BJ (cell line): ENCODE measurements around the gene KITLG. TPM values are rescaled to one million over a fixed set of nuclear protein-coding genes. Genes with fewer than 3 reads are reported as not detected.
"Not testable (repeated sequence)": the region's sequence is repeated elsewhere in the genome, so short reads cannot be mapped to it uniquely, and the experiment has no call there.

Experiments used
- CTCF ChIA-PET: fragments of 350-600 bp; formaldehyde crosslinking; extraction: SDS; loops from one replicate; lab custom pipeline; 2021; ENCODE audit warnings: antibody characterized with exemption, inconsistent platforms; lab: Yijun Ruan, JAX
- POLR2A ChIA-PET: fragments of 300-600 bp; sonication (Branson Sonifier 250); formaldehyde crosslinking; extraction: SDS; loops from one replicate; lab custom pipeline; 2021; ENCODE audit warnings: antibody characterized with exemption; lab: Charles Lee
- DNase-seq: peaks from one replicate; pipeline ENCODE4 v3.0.0-alpha.2; 2011; ENCODE audit warnings: low read depth
- H3K27me3 ChIP-seq: 2 replicates; pipeline ENCODE4 v1.6.0; 2011; ENCODE audit warnings: low read length; ENCODE audit not compliant: control insufficient read depth, insufficient read depth
- H3K36me3 ChIP-seq: 2 replicates; pipeline ENCODE4 v1.5.1; 2011; ENCODE audit warnings: low read length; ENCODE audit not compliant: control insufficient read depth, insufficient read depth
- H3K4me3 ChIP-seq: 2 replicates; pipeline ENCODE4 v1.5.1; 2011; ENCODE audit warnings: low read depth, mild to moderate bottlenecking, control low read depth, low read length
- CTCF ChIP-seq: IDR thresholded peaks from 2 replicates; pipeline ENCODE4 v1.5.1; 2011; ENCODE audit warnings: low read depth, mild to moderate bottlenecking, control low read depth, inconsistent platforms, low read length, moderate library complexity; ENCODE audit not compliant: insufficient read depth
- polyA plus RNA-seq: library from polyadenylated mRNA; depleted of rRNA; stranded (reverse); fragments of >200 nt; gene quantifications from 2 replicates; pipeline ENCODE4 v1.2.3, GENCODE V29; 2011

KITLG gene
- polyA plus RNA-seq, 1 experiment: 17.0 TPM

GRCh38 chr12:88472775-88473174 is 107.5 kb downstream of the KITLG start:
- no peaks in the 10 kb centered on the region for H3K36me3 ChIP-seq
- no peak for DNase-seq
- CTCF ChIA-PET: no interaction called here

GRCh38 chr12:88472248-88472647 is 108.0 kb downstream of the KITLG start:
- no peak for DNase-seq
- Histone ChIP-seq H3K4me3 (no peak overlapping the region), H3K27me3 (no peaks in the 10 kb centered on the region), H3K36me3 (no peaks in the 10 kb centered on the region)
- no peak for TF ChIP-seq CTCF
- CTCF ChIA-PET: no interaction called here
- POLR2A ChIA-PET: no interaction called here

More at GRCh38 chr12:88472775-88473174, 107.5 kb downstream of the KITLG start:
- no peak for TF ChIP-seq CTCF
- Histone ChIP-seq H3K4me3 (no peak overlapping the region), H3K27me3 (no peaks in the 10 kb centered on the region)
- POLR2A ChIA-PET: no interaction called here

- no peak for TF ChIP-seq CTCF
- CTCF ChIA-PET: no interaction called here
- no peaks in the 10 kb centered on the region for H3K27me3 ChIP-seq
Measured at GRCh38 chr12:88471331-88472045, 108.8 kb downstream of the KITLG start.

GRCh38 chr12:88469154-88469553 is 111.1 kb downstream of the KITLG start:
- no peaks in the 10 kb centered on the region for H3K36me3 ChIP-seq
- ChIA-PET POLR2A (no interaction called here), CTCF (interaction anchor here (0.7 kb wide), 1 partner anchor 409 kb away, joined by 3 read pairs; no protein-coding TSS in a partner anchor)
- H3K27me3 ChIP-seq: no peaks in the 10 kb centered on the region
- no peak overlapping the region for H3K4me3 ChIP-seq
- no peak for DNase-seq
- TF ChIP-seq CTCF: no peak

More at GRCh38 chr12:88471331-88472045, 108.8 kb downstream of the KITLG start:
- POLR2A ChIA-PET: no interaction called here
- Histone ChIP-seq H3K4me3 (no peak overlapping the region), H3K36me3 (no peaks in the 10 kb centered on the region)
- DNase-seq: peak; percentile 29

GRCh38 chr12:88468581-88468980 is 111.7 kb downstream of the KITLG start:
- H3K27me3 ChIP-seq: no peaks in the 10 kb centered on the region
- no peak for DNase-seq
- H3K4me3 ChIP-seq: no peak overlapping the region
- POLR2A ChIA-PET: no interaction called here
- H3K36me3 ChIP-seq: no peaks in the 10 kb centered on the region
- TF ChIP-seq CTCF: no peak
- CTCF ChIA-PET: no interaction called here

- H3K36me3 ChIP-seq, POLR2A ChIA-PET, H3K27me3 ChIP-seq, H3K4me3 ChIP-seq, DNase-seq: not testable (repeated sequence)
- CTCF ChIA-PET: interaction anchor here (0.6 kb wide), 1 partner anchor 183 kb away, joined by 3 read pairs; no protein-coding TSS in a partner anchor
Measured at GRCh38 chr12:88466708-88467107, 113.6 kb downstream of the KITLG start.
